ENCODE data around the gene BDNF. TPM values are rescaled to one million over a fixed set of nuclear protein-coding genes. Genes with fewer than 3 reads are reported as not detected.

Gene BDNF
- polyA plus RNA-seq, 1 experiment, result 47.4 TPM

DNA sequence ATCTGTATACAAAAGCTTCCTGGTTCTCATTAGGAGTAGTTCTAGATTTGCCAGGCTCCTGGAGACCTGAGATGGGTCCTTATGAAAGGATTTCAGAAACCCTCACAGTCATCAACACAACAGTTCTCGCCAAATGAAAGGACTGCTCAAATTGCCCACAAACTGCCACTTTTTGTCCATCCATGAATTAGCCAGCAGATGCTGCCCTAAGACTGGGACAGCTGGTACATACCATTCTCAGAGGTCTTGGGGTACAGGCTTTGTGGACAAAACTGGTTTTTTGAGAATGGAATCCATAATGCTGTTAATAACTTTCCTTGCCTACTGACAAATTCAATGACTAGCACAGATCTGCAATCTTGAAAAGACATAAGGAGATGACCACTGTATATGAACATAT, 23.4 kb upstream of the BDNF start:
- H3K27me3 ChIP-seq (ENCODE audit: control insufficient read depth, insufficient read depth, low read length), result peaks cover 6% of the 10 kb centered on the region
- ChIA-PET CTCF (interaction anchor here (1.1 to 1.9 kb wide), 2 partner anchors 11 to 20 kb away, joined by 3 to 5 read pairs; no protein-coding TSS in a partner anchor), POLR2A (no interaction called here)
- no peak overlapping the region for H3K4me3 ChIP-seq (ENCODE audit: low read depth, low read length)
- H3K36me3 ChIP-seq (ENCODE audit: control insufficient read depth, insufficient read depth, low read length), result no peaks in the 10 kb centered on the region
- TF ChIP-seq, protein P1, sequence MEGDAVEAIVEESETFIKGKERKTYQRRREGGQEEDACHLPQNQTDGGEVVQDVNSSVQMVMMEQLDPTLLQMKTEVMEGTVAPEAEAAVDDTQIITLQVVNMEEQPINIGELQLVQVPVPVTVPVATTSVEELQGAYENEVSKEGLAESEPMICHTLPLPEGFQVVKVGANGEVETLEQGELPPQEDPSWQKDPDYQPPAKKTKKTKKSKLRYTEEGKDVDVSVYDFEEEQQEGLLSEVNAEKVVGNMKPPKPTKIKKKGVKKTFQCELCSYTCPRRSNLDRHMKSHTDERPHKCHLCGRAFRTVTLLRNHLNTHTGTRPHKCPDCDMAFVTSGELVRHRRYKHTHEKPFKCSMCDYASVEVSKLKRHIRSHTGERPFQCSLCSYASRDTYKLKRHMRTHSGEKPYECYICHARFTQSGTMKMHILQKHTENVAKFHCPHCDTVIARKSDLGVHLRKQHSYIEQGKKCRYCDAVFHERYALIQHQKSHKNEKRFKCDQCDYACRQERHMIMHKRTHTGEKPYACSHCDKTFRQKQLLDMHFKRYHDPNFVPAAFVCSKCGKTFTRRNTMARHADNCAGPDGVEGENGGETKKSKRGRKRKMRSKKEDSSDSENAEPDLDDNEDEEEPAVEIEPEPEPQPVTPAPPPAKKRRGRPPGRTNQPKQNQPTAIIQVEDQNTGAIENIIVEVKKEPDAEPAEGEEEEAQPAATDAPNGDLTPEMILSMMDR (IDR thresholded peaks at IDR 0.05; ENCODE audit: insufficient read depth, low read depth, low read length), result 0 out of 2 replicates have a peak, but pooled peaks have one; percentile 8
- DNase-seq (ENCODE audit: low read depth), result no peak

DNA sequence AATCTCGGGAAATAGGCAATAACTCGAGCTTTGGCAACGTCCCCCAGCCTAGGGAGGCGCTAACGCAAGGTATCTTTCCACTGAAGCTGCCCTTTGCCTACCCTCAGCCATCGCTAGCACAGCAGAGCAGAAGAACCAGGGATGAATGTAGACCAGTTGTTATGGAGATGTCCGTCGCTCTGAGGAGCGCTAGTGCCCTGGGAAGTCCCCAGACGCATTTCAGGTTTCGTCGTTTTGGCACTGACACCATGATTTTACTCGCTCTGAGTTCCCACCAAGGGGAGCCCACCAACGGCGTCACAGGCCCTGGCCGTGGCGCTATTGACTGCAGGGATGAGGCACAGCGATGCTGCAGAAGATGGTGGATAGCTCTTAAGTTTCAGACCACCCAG, 22.7 kb upstream of the BDNF start:
- H3K4me3 ChIP-seq (ENCODE audit: low read depth, low read length), result peak overlapping the region; percentile 58
- H3K27me3 ChIP-seq (ENCODE audit: control insufficient read depth, insufficient read depth, low read length), result peaks cover 6% of the 10 kb centered on the region
- CTCF ChIA-PET, result interaction anchor here (0.7 to 2.1 kb wide), 3 partner anchors 12 to 977 kb away, joined by 4 to 5 read pairs (median 5); no protein-coding TSS in a partner anchor
- TF ChIP-seq, protein P1 (IDR thresholded peaks at IDR 0.05; ENCODE audit: insufficient read depth, low read depth, low read length), result no peak
- no peak for DNase-seq (ENCODE audit: low read depth)
- H3K36me3 ChIP-seq (ENCODE audit: control insufficient read depth, insufficient read depth, low read length), result no peaks in the 10 kb centered on the region
- POLR2A ChIA-PET, result no interaction called here

DNA sequence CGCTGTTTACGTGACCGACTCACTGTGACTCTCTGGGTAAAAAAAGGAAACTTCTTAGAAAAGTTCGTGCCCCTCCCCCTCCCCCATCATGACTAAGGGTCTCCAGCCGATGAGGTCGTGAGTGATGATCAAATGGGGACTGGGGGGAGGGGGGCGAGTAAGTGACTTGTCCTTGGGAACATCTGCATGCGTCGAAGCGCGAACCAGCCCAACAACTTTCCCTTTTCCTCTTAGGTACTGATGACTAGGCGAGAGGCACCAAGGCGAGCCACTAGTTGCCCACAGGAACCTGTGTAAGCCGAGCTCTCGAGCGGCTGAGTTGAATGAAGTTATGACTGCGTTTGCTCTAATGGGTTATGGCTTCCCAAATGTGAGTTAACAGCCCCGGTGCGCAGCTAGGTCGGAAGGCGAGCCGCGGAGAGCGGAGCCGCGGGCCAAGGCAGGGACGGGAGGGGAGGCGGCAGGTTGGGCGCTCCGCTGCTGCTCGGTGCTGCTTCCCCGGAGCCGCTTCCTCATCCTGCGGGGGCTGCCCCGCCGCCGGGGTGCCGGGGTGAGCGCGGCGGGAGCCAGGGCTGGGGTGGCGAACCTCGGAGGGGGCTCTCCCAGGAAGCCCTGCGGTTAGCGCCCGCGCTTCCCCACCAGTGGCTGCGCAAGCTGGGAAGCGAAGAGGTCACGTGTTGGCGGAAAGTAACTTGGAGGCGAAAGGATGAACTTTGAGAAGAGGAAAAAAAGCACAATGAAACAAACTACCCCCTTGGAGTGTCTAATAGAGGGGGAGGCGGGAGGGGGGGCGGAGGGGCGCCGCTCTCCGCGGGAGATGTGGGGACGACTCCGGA, 22.1 kb upstream of the BDNF start:
- TF ChIP-seq, protein P1 (IDR thresholded peaks at IDR 0.05; ENCODE audit: insufficient read depth, low read depth, low read length), result no peak
- no peak for DNase-seq (ENCODE audit: low read depth)
- Histone ChIP-seq H3K4me3 (ENCODE audit: low read depth, low read length) (peak overlapping the region; percentile 58), H3K27me3 (ENCODE audit: control insufficient read depth, insufficient read depth, low read length) (peaks cover 6% of the 10 kb centered on the region), H3K36me3 (ENCODE audit: control insufficient read depth, insufficient read depth, low read length) (no peaks in the 10 kb centered on the region)
- POLR2A ChIA-PET, result no interaction called here
- CTCF ChIA-PET, result interaction anchor here (0.8 to 2.1 kb wide), 2 partner anchors 205 to 977 kb away, joined by 4 to 5 read pairs; no protein-coding TSS in a partner anchor

DNA sequence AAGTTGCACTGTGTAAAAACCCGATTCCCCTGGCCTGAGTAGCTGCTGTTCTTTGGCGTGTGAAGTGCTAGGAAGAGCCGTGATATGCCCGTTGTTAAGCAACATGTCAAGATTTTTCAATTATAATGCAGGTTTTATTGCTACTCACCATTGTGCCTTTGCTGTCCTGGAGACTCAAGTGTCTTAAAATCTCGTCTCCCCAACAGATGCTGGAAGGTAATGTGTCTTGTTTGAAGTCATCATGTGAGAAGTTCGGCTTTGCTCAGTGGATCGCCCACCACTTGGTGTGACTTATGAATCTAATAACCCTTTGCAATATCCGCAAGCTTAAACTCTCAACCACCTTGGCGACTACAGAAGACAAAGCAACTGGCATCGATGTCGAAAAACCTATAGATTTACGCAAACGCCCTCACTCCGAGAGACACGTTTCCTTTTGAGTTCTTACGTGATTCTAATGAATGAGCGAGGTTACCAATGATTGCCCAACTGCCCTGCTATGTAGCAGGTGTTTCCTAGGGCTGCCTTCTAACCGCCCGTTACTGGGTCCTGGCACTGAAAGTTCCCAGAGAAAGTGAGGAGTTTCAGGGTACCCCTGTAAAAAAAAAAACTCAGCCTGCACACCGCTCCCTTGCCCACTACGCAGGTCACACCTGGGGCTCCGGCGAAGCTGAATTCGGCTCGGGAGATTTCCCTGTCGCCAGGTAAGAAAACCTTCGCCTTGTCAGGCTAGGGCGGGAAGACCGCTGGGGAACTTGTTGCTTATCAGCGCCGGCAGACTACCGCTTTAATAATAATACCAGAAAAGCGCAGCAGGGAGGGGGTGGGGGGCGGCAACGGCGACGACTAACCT, 21.2 kb upstream of the BDNF start:
- CTCF ChIA-PET, result interaction anchor here (0.7 to 7.0 kb wide), 3 partner anchors 20 to 978 kb away, joined by 3 to 75 read pairs (median 5); partner anchors contain the start of gene BDNF
- POLR2A ChIA-PET, result no interaction called here
- DNase-seq (ENCODE audit: low read depth), result no peak
- peak overlapping the region; percentile 58 for H3K4me3 ChIP-seq (ENCODE audit: low read depth, low read length)
- H3K36me3 ChIP-seq (ENCODE audit: control insufficient read depth, insufficient read depth, low read length), result no peaks in the 10 kb centered on the region
- TF ChIP-seq, protein P1 (IDR thresholded peaks at IDR 0.05; ENCODE audit: insufficient read depth, low read depth, low read length), result no peak
- peaks cover 6% of the 10 kb centered on the region for H3K27me3 ChIP-seq (ENCODE audit: control insufficient read depth, insufficient read depth, low read length)
